B cell (primary cell): ENCODE data around the gene IL4R.

Experiments used
- CTCF ChIP-seq: fragments of 200-600 bp; IDR thresholded peaks from one replicate; pipeline ENCODE4 v1.8.0; 2022; ENCODE audit warnings: antibody characterized with exemption, mild to moderate bottlenecking
- EZH2 ChIP-seq: IDR thresholded peaks from 2 replicates; pipeline ENCODE4 v1.6.1; 2012; ENCODE audit warnings: borderline replicate concordance, low read depth, mild to moderate bottlenecking, moderate library complexity, low read length; ENCODE audit not compliant: insufficient read depth, poor library complexity, severe bottlenecking

GRCh38 chr16:27363797-27364196, 50.0 kb downstream of the IL4R start:
- TF ChIP-seq CTCF = no peak
- TF ChIP-seq EZH2 = no peak
